GM12878 (cell line): ENCODE data around the gene HJV. TPM values are rescaled to one million over a fixed set of nuclear protein-coding genes. Genes with fewer than 3 reads are reported as not detected.

Source experiments
- ATAC-seq: fragments of 200-7000 bp; cut with Tn5 transposase; 3 replicates; pipeline ENCODE4 v1.9.1; 2020; ENCODE audit warnings: mild to moderate bottlenecking, moderate library complexity
- BruUV-seq: library from RNA; stranded (reverse); fragments of 400-500 nt; replicated peaks from 2 replicates; lab custom pipeline; 2021; lab: Mats Ljungman, UMichigan
- CTCF ChIA-PET: fragments of 300-600 bp; sonication (Branson Sonifier 250); formaldehyde crosslinking; extraction: SDS; loops from one replicate; lab custom pipeline; 2021; ENCODE audit warnings: inconsistent platforms; lab: Yijun Ruan, JAX
- POLR2A ChIA-PET: fragments of 350-600 bp; formaldehyde crosslinking; extraction: SDS; loops from one replicate; lab custom pipeline; 2021; ENCODE audit warnings: inconsistent platforms; lab: Charles Lee
- RAD21 ChIA-PET: fragments of 300-600 bp; sonication (Branson Sonifier 250); formaldehyde crosslinking; loops from one replicate; lab custom pipeline; 2023; ENCODE audit warnings: antibody characterized with exemption; ENCODE audit not compliant: unreplicated experiment; lab: Charles Lee
- SMC1A ChIA-PET: fragments of 300-600 bp; sonication (Branson Sonifier 250); formaldehyde crosslinking; loops from one replicate; lab custom pipeline; 2023; ENCODE audit not compliant: unreplicated experiment, uncharacterized antibody; lab: Charles Lee
- DNase-seq: peaks from one replicate; pipeline ENCODE4 v3.0.0-alpha.2; 2011; ENCODE audit warnings: low read depth, low spot score
- FAIRE-seq: peaks from 3 replicates; lab custom pipeline; 2011; peaks lifted over from hg19 to GRCh38; lab: Jason Lieb, UNC
- H2AFZ ChIP-seq: 2 replicates; pipeline ENCODE4 v1.6.0; 2011; ENCODE audit warnings: low read depth, low read length, control low read depth; ENCODE audit not compliant: control insufficient read depth
- H3K27ac ChIP-seq: 2 replicates; pipeline ENCODE4 v1.5.1; 2011; ENCODE audit warnings: control low read depth; ENCODE audit not compliant: control insufficient read depth, insufficient read depth
- H3K27me3 ChIP-seq, 2 experiments: replicated peaks in 1 of 2; 2 replicates each; pipeline versions ENCODE4 v1.6.0 to v1.6.1; 2011; ENCODE audit warnings: low read length in 1 of 2; ENCODE audit not compliant: control insufficient read depth in 2 of 2, insufficient read depth in 2 of 2
- H3K36me3 ChIP-seq, 2 experiments: 2 replicates each; pipeline ENCODE4 v1.5.1; 2011; ENCODE audit warnings: low read length in 1 of 2; ENCODE audit not compliant: control insufficient read depth in 2 of 2, insufficient read depth in 2 of 2
- H3K4me1 ChIP-seq: 2 replicates; pipeline ENCODE4 v1.6.1; 2011; ENCODE audit warnings: mild to moderate bottlenecking, low read length, moderate library complexity, mixed read lengths; ENCODE audit not compliant: control insufficient read depth, insufficient read depth
- H3K4me2 ChIP-seq: 2 replicates; pipeline ENCODE4 v1.6.0; 2011; ENCODE audit warnings: control low read depth; ENCODE audit not compliant: control insufficient read depth, insufficient read depth
- H3K4me3 ChIP-seq: fragments of 200-600 bp; sonication (generic); 2 replicates; pipeline ENCODE4 v1.5.1; 2016
- H3K79me2 ChIP-seq: 2 replicates; pipeline ENCODE4 v1.6.0; 2011; ENCODE audit warnings: low read length; ENCODE audit not compliant: control insufficient read depth, insufficient read depth
- H3K9ac ChIP-seq: 2 replicates; pipeline ENCODE4 v1.8.0; 2011; ENCODE audit warnings: low read length, control low read depth, mixed read lengths; ENCODE audit not compliant: control insufficient read depth, insufficient read depth
- H3K9me3 ChIP-seq: replicated peaks from 3 replicates; pipeline ENCODE4 v1.5.1; 2011; ENCODE audit warnings: mild to moderate bottlenecking, low read length; ENCODE audit not compliant: control insufficient read depth, insufficient read depth
- H4K20me1 ChIP-seq: 2 replicates; pipeline ENCODE4 v1.6.0; 2011; ENCODE audit not compliant: control insufficient read depth, insufficient read depth
- BACH1 ChIP-seq: fragments of 450-650 bp; IDR thresholded peaks from 2 replicates; pipeline ENCODE4 v1.6.1; 2017; ENCODE audit warnings: mild to moderate bottlenecking, borderline replicate concordance
- ETV6 ChIP-seq, 2 experiments: fragments of 450-650 bp in 1 of 2; IDR thresholded peaks in 1 of 2; conservative IDR thresholded peaks in 1 of 2; 2 replicates each; pipeline ENCODE4 v1.6.1; 2014; ENCODE audit warnings: antibody characterized with exemption in 1 of 2, borderline replicate concordance in 1 of 2, low read depth in 1 of 2, mild to moderate bottlenecking in 1 of 2, moderate library complexity in 1 of 2
- MEF2A ChIP-seq: IDR thresholded peaks from 2 replicates; pipeline ENCODE4 v1.6.1; 2011; ENCODE audit warnings: low read depth, mild to moderate bottlenecking, low read length, moderate library complexity; ENCODE audit not compliant: insufficient read depth
- MTA3 ChIP-seq: IDR thresholded peaks from 2 replicates; pipeline ENCODE4 v1.6.1; 2012; ENCODE audit warnings: low read length, inconsistent platforms, borderline replicate concordance
- POLR2A ChIP-seq: IDR thresholded peaks from 2 replicates; pipeline ENCODE4 v1.6.1; 2011; ENCODE audit warnings: low read depth, mild to moderate bottlenecking, low read length
- POLR2AphosphoS5 ChIP-seq: IDR thresholded peaks from 2 replicates; pipeline ENCODE4 v1.6.1; 2011; ENCODE audit warnings: mild to moderate bottlenecking, low read length, inconsistent platforms
- RUNX3 ChIP-seq: IDR thresholded peaks from 2 replicates; pipeline ENCODE4 v1.6.1; 2012; ENCODE audit warnings: low read length, inconsistent platforms
- SPI1 ChIP-seq: IDR thresholded peaks from 2 replicates; pipeline ENCODE4 v1.6.1; 2011; ENCODE audit warnings: low read depth, mild to moderate bottlenecking, low read length, moderate library complexity, borderline replicate concordance; ENCODE audit not compliant: insufficient read depth
- WGBS: methylation state at CpG from one replicate; pipeline ENCODE4 v1.1.6; 2016; ENCODE audit warnings: low lambda C conversion rate; ENCODE audit not compliant: insufficient replicate concordance, insufficient coverage; ENCODE audit errors: missing lambda C conversion rate; 5-methylcytosine and 5-hydroxymethylcytosine counted together
- in situ Hi-C: fragments of 300-500 bp; cut with MboI; formaldehyde crosslinking; loops from 9 replicates; pipeline ENCODE4 v1.14.3; 2018; ENCODE audit warnings: mixed read lengths
- intact Hi-C: fragments of 100-400 bp; cut with micrococcal nuclease; formaldehyde crosslinking; loops from one replicate; pipeline ENCODE4 v1.14.2; 2022; ENCODE audit not compliant: unreplicated experiment
- polyA plus RNA-seq, 11 experiments: library from polyadenylated mRNA; depleted of rRNA in 4 of 11; unstranded in 6 of 11; stranded (reverse) in 5 of 11; fragments of >200 nt; fragmentation: Nextera tagmentation in 4 of 11; fragmentation: Illumina TruSeq in 1 of 11; extraction: Ambion mirVana in 4 of 11; extraction: Trizol in 1 of 11; gene quantifications; 1 replicate in 1 of 11; 2 replicates in 10 of 11; pipeline versions ENCODE4 v1.2.1 to v1.2.3, GENCODE V29; 2011 to 2016; ENCODE audit warnings: inconsistent platforms in 2 of 11, missing spikeins in 2 of 11, low read depth in 1 of 11
- total RNA-seq, 4 experiments: library from RNA; depleted of rRNA in 3 of 4; stranded (reverse); fragments of >200 nt in 3 of 4; fragmentation: Illumina TruSeq in 1 of 4; extraction: Trizol in 1 of 4; gene quantifications; 2 replicates each; pipeline versions ENCODE4 v1.2.1 to v1.2.3, GENCODE V29; 2013 to 2021

HJV gene
- total and polyA plus RNA-seq, 10 of the 15 experiments (the other 5 are each of a cell fraction or from before 2014, with no cell fraction given) = not detected

DNA sequence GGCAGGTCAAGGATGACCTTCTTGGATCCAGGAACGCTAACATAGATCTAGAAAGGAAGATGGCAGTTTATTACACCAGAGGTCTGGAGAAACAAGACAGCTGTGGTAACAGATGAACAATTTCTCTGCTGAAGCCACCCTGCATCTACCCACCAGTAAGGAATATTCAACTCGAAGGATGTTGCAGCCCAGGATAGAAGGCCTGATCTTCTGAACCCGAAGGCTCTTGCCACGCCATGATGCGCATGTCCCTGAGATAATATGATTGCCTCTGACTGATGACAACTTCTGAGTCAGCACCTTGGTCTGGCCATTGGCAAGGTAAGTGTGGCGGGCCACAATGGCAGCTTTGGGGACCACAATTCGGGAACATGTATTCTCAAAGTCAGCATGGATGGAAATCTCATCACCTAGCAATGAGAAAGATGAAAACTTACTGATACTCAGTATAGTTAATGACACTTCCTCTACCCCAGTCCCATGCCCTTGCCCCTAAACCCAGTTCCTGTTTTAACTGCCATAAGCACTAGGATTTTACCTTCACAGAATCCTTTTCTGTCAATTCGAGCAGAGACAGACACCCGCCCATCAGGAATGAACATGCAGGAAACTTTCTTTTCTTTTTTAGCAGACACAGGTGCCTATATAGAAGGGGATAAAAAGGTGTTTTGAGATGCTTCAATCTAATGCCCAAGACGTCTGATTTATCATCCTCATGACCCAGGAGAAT is 27.0 kb downstream of the HJV start:
- peaks cover 8% of the 10 kb centered on the region for H3K4me1 ChIP-seq
- H3K27ac ChIP-seq = no peak overlapping the region
- H2AFZ ChIP-seq = no peak overlapping the region
- H3K4me2 ChIP-seq = peak overlapping the region; percentile 86
- H3K79me2 ChIP-seq = peaks cover 15% of the 10 kb centered on the region
- DNase-seq (no peak), FAIRE-seq (no peak), ATAC-seq (peak; percentile 3; the same call in 1 of the 3 replicates)
- intact Hi-C loops (no loop called here), in situ Hi-C loops (no loop called here)
- 64% methylated on average over 10 of the region's 10 CpGs for WGBS
- peaks cover 0 to 3% of the 10 kb centered on the region in 2 experiments; a peak in 2 of 4 replicates for H3K36me3 ChIP-seq
- no peak for TF ChIP-seq ETV6 (conservative IDR thresholded peaks at IDR 0.05 in 1 of 2, IDR thresholded peaks at IDR 0.05 in 1 of 2; ENCODE audit: borderline replicate concordance in 1 of 2, low read depth in 1 of 2)
- TF ChIP-seq POLR2A = peak; percentile 56
- 0 out of 2 replicates have a peak, but pooled peaks have one; percentile 37 for TF ChIP-seq BACH1
- peak; percentile 57; the same call in 1 of the 2 replicates for TF ChIP-seq MTA3
- TF ChIP-seq RUNX3 = 0 out of 2 replicates have a peak, but pooled peaks have one; percentile 4
- TF ChIP-seq MEF2A = no peak
- peak; percentile 66; the same call in 1 of the 2 replicates for TF ChIP-seq SPI1
- peak; percentile 73; the same call in 1 of the 2 replicates for TF ChIP-seq POLR2AphosphoS5
- RAD21 ChIA-PET = interaction anchor here (1.6 to 7.4 kb wide), 2 partner anchors 13 to 16 kb away, joined by 6 to 100 read pairs; no protein-coding TSS in a partner anchor
- peak overlapping the region; percentile 75 for H3K9ac ChIP-seq
- H3K4me3 ChIP-seq = peak overlapping the region; percentile 81
- CTCF ChIA-PET = interaction anchor here (0.7 to 12.2 kb wide), 6 partner anchors 12 to 149 kb away, joined by 3 to 196 read pairs (median 4); partner anchors contain the start of gene NUDT17
- POLR2A ChIA-PET = interaction anchor here (1.0 to 4.1 kb wide), 5 partner anchors 8 to 67 kb away, joined by 3 to 82 read pairs (median 6); partner anchors contain the start of genes ANKRD34A, POLR3GL and RBM8A
- no TSS peak for BruUV-seq
- no peaks in the 10 kb centered on the region for H3K27me3 ChIP-seq
- SMC1A ChIA-PET = interaction anchor here (0.8 to 12.5 kb wide), 4 partner anchors 13 to 18 kb away, joined by 3 to 244 read pairs (median 11); no protein-coding TSS in a partner anchor
- no peaks in the 10 kb centered on the region for H3K9me3 ChIP-seq
- H4K20me1 ChIP-seq = no peaks in the 10 kb centered on the region
